RWPE1 (cell line): ENCODE measurements around the gene ACER3.

ENCODE experiments used
- CTCF ChIA-PET: fragments of 350-600 bp; sonication (Branson Sonifier 250); formaldehyde crosslinking; extraction: SDS; loops from one replicate; lab custom pipeline; 2021; lab: Yijun Ruan, JAX
- POLR2A ChIA-PET: fragments of 400-600 bp; formaldehyde crosslinking; extraction: SDS; loops from one replicate; lab custom pipeline; 2020; ENCODE audit warnings: antibody characterized with exemption; ENCODE audit not compliant: low non-redundant PET; lab: Yijun Ruan, JAX
- DNase-seq: peaks from one replicate; pipeline ENCODE4 v3.0.0; 2012; ENCODE audit warnings: low spot score
- H3K27ac ChIP-seq: fragments of 450-650 bp; 2 replicates; pipeline ENCODE4 v1.5.1; 2017
- CTCF ChIP-seq: fragments of 450-650 bp; conservative IDR thresholded peaks from 2 replicates; pipeline ENCODE4 v1.5.1; 2017; ENCODE audit warnings: low read depth, mild to moderate bottlenecking

ACER3 gene

GRCh38 chr11:77062924-77063323 lies 202.2 kb downstream of the ACER3 start:
- ChIA-PET CTCF (interaction anchor here (0.7 to 2.2 kb wide), 5 partner anchors 15 to 32 kb away, joined by 3 to 11 read pairs (median 6); no protein-coding TSS in a partner anchor), POLR2A (no interaction called here)
- no peak for DNase-seq
- TF ChIP-seq CTCF: no peak
- no peak overlapping the region for H3K27ac ChIP-seq

- no peak for TF ChIP-seq CTCF
- ChIA-PET POLR2A (no interaction called here), CTCF (interaction anchor here (0.6 to 2.2 kb wide), 4 partner anchors 16 to 535 kb away, joined by 3 to 11 read pairs (median 4); no protein-coding TSS in a partner anchor)
- H3K27ac ChIP-seq: no peak overlapping the region
- no peak for DNase-seq
Measured at GRCh38 chr11:77063407-77063806, 202.7 kb downstream of the ACER3 start.

GRCh38 chr11:77063861-77064260 lies 203.1 kb downstream of the ACER3 start:
- CTCF ChIA-PET: interaction anchor here (0.6 to 2.2 kb wide), 5 partner anchors 16 to 534 kb away, joined by 3 to 11 read pairs (median 3); no protein-coding TSS in a partner anchor
- no peak for DNase-seq
- no peak overlapping the region for H3K27ac ChIP-seq
- TF ChIP-seq CTCF: no peak
- POLR2A ChIA-PET: no interaction called here

GRCh38 chr11:77064648-77065217 lies 204.0 kb downstream of the ACER3 start:
- no peak for DNase-seq
- no peak overlapping the region for H3K27ac ChIP-seq
- CTCF ChIA-PET: interaction anchor here (0.6 to 1.3 kb wide), 4 partner anchors 17 to 273 kb away, joined by 3 to 4 read pairs (median 3); no protein-coding TSS in a partner anchor
- no peak for TF ChIP-seq CTCF
- POLR2A ChIA-PET: no interaction called here

- TF ChIP-seq CTCF: no peak
- ChIA-PET POLR2A (no interaction called here), CTCF (interaction anchor here (0.6 to 1.4 kb wide), 2 partner anchors 19 to 25 kb away, joined by 4 read pairs; no protein-coding TSS in a partner anchor)
- H3K27ac ChIP-seq: peak overlapping the region; percentile 64
- no peak for DNase-seq
Measured at GRCh38 chr11:77065878-77066228, 205.1 kb downstream of the ACER3 start.

GRCh38 chr11:77066229-77067042 lies 205.7 kb downstream of the ACER3 start, which contains the start of gene CAPN5:
TSS of gene CAPN5 (plus strand) at chr11:77066971. CDS start at chr11:77084887, 17,916 bp downstream.
- CTCF ChIA-PET: interaction anchor here (0.6 to 1.4 kb wide), 4 partner anchors 11 to 29 kb away, joined by 3 to 4 read pairs (median 4); no protein-coding TSS in a partner anchor
- peak; percentile 95 for DNase-seq
- TF ChIP-seq CTCF: peak; percentile 47; the same call in 1 of the 2 replicates
- POLR2A ChIA-PET: no interaction called here
- H3K27ac ChIP-seq: peak within 1 kb of the TSS; percentile 64
